Choroid plexus epithelial cell (primary cell): Measurements from ENCODE around the gene PDGFD.

Source experiments
- DNase-seq: peaks from one replicate; pipeline ENCODE4 v3.0.0-alpha.2; 2010; ENCODE audit warnings: low read depth
- H3K4me3 ChIP-seq: 2 replicates; pipeline ENCODE4 v1.5.1; 2011; ENCODE audit warnings: low read depth, mild to moderate bottlenecking, control low read depth, low read length, moderate library complexity
- TF ChIP-seq, protein P1 (sequence below): conservative IDR thresholded peaks from 2 replicates; pipeline ENCODE4 v1.5.1; 2011; ENCODE audit warnings: low read depth, mild to moderate bottlenecking, control low read depth, inconsistent platforms, low read length, moderate library complexity

Gene PDGFD

DNA sequence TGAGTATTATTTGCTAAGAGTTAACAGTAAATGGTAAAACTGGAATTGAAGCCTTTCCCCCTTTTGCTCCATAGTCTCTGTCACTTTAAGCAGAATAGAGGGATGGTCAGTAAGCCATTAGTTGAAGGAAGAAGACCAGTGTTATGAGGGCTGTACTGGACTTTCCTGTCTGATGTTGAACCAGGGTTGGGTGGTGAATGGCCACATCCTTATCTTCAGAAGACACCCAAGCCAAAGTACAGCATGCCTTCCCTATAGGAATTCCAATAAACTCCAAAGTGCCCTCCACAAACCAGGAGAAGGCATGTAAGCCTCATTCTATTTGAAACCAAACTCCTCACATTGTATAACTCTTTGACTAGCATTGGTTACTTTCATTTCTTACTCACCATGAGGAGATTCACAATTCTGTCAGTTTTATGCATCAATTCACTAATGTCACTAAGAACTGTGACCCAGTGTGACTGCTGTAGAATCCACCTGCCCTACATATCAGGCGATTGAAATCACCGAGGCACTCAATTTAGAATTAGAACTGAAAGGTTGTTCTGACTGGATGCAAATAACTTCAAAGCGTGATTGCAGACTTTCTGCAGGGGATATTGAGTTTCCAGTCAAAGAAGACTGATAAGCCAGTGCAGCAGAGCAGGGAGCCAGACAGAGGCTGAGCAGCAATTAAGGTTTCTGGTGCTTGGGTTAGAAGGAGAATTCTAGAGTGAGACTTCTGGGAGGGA, 234.6 kb downstream of the PDGFD start:
- no peak for DNase-seq
- TF ChIP-seq, protein P1, sequence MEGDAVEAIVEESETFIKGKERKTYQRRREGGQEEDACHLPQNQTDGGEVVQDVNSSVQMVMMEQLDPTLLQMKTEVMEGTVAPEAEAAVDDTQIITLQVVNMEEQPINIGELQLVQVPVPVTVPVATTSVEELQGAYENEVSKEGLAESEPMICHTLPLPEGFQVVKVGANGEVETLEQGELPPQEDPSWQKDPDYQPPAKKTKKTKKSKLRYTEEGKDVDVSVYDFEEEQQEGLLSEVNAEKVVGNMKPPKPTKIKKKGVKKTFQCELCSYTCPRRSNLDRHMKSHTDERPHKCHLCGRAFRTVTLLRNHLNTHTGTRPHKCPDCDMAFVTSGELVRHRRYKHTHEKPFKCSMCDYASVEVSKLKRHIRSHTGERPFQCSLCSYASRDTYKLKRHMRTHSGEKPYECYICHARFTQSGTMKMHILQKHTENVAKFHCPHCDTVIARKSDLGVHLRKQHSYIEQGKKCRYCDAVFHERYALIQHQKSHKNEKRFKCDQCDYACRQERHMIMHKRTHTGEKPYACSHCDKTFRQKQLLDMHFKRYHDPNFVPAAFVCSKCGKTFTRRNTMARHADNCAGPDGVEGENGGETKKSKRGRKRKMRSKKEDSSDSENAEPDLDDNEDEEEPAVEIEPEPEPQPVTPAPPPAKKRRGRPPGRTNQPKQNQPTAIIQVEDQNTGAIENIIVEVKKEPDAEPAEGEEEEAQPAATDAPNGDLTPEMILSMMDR, result no peak
- no peak overlapping the region for H3K4me3 ChIP-seq

DNA sequence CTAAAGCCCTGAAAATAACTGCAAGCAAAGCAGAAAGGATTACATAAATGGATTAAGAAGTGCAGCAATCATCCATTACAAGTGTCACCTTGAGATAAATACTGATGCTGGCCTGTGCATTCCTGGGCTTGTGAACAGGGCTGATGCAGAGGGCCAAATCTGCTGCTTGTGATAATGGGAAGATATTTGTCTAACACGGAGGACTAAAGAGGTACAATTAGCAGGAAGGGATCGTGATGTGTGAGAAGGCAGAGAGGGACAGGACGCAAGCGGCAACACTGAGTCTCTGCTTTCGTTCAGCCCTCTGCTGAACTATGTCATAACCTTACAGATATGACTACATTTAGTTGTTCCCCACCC, 235.2 kb downstream of the PDGFD start:
- TF ChIP-seq, protein P1, result no peak
- no peak for DNase-seq
- H3K4me3 ChIP-seq, result no peak overlapping the region

DNA sequence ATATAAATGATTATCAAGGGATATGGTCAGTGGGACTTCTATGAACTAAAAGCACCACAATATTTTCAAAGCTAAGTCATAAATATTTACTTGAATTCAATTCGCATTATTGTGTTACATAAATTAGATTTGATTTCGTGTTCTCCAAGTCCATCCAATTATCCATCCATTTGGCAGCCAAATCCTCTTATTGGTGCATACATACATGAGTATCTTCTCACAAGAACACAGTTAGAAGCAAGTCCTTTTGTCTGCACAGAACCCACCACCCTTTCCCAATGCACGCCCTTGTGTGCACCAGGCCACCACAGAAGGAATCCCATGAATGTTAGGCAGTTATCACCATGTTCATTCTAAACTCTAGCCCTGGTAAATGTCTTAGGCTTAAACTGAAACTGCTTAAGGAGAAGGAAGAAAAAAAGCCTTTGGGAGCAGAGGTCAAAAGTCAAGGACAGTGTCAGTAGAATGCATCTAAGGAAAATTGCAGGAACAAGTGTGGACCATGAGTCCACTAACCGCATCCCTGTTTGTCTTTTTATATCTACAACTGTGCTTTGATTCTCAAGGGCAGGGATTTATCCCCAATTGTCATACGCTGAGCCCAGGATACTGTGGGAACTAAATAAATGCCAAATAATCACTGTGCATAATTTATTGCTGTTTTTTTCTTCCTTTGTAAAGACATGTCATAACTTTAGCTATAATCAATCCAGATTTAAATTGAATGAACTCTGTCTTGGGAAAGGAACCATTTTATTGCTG, 235.7 kb downstream of the PDGFD start:
- TF ChIP-seq, protein P1, result no peak
- peak; percentile 26 for DNase-seq
- no peak overlapping the region for H3K4me3 ChIP-seq

DNA sequence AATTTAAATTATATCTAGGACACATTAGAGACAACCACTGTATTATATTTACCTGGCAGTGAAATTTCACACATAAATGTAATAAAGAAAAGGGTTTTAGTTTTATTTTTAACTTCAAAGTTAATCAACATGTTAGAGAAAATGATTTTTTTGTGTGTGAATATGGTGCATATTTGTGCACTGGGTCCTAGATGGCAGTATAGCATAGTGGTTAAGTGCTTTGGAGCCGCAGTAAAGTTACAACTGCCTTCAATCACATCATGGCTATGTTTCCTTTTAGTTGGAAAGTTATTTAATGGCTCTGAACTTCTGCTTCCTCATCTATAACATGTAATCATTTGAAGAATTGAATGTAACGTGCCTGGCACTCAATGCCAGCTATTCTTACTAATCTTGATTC, 236.4 kb downstream of the PDGFD start:
- DNase-seq, result peak; percentile 77
- TF ChIP-seq, protein P1, result peak; percentile 64
- no peak overlapping the region for H3K4me3 ChIP-seq

DNA sequence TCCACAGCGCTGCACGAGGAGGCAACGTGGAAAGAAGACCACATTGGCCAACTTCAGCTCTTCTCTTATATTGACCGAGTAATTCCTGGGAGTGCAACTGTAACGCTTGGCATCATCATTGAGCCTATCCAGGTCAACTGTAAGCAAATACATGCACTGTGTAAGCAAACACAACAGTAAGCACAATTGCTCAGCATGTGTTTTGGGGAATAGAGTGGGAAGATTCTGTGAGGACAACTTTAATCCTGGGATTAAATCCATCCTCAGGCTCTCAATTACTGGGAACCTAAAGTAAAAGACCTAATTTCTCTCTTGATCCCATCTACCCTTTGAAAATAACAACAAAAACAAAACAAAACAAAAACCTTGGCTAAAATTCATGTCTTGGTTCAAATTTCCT, 237.0 kb downstream of the PDGFD start:
- DNase-seq, result no peak
- no peak overlapping the region for H3K4me3 ChIP-seq
- TF ChIP-seq, protein P1, result no peak

- TF ChIP-seq, protein P1, result no peak
- H3K4me3 ChIP-seq, result no peak overlapping the region
- DNase-seq, result peak; percentile 54
These were observed 239.6 kb downstream of the PDGFD start for GRCh38 chr11:103924166-103925013.
